HEK293T (cell line): ENCODE data around the gene NSD1.

ENCODE experiments used
- BHLHE40 ChIP-seq: fragments of 450-650 bp; IDR thresholded peaks from 2 replicates; pipeline ENCODE4 v1.6.1; 2016; ENCODE audit warnings: mild to moderate bottlenecking, moderate library complexity, borderline replicate concordance
- CTBP1 ChIP-seq: fragments of 450-650 bp; IDR thresholded peaks from 2 replicates; pipeline ENCODE4 v1.6.1; 2016; ENCODE audit warnings: borderline replicate concordance
- ELF4 ChIP-seq: fragments of 450-650 bp; IDR thresholded peaks from 2 replicates; pipeline ENCODE4 v1.6.1; 2017; ENCODE audit warnings: antibody characterized with exemption
- FOXA1 ChIP-seq: fragments of 450-650 bp; IDR thresholded peaks from 2 replicates; pipeline ENCODE4 v1.6.1; 2016; ENCODE audit warnings: mild to moderate bottlenecking
- FOXK2 ChIP-seq: fragments of 450-650 bp; IDR thresholded peaks from 2 replicates; pipeline ENCODE4 v1.6.1; 2016; ENCODE audit warnings: mild to moderate bottlenecking
- FOXM1 ChIP-seq: fragments of 450-650 bp; IDR thresholded peaks from 2 replicates; pipeline ENCODE4 v1.6.1; 2017; ENCODE audit warnings: mild to moderate bottlenecking, borderline replicate concordance
- SUZ12 ChIP-seq: fragments of 450-650 bp; IDR thresholded peaks from 2 replicates; pipeline ENCODE4 v1.6.1; 2016; ENCODE audit warnings: mild to moderate bottlenecking
- ZNF384 ChIP-seq: fragments of 450-650 bp; IDR thresholded peaks from 2 replicates; pipeline ENCODE4 v1.6.1; 2016
- TF ChIP-seq, protein P1 (sequence below): fragments of 450-650 bp; IDR thresholded peaks from 2 replicates; pipeline ENCODE4 v1.6.1; 2016

DNA sequence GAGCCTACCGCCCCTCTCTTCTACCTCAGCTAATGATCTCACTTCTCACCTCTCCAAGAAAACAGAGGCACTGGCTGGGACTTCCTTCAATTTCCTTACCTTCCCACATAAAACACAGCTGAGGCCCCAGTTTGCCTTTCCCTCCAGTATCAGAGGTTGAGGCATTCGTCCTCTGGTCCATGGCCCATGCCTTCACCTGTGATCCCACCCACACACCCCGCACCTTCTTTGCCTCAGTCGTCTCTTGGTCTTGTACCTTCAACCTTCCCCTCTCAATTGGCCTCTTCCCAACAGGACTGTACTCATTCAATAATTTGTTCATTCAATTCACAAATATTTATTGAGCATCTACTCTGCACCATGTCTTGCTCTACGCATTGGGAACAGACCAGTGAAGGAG lies 11.0 kb upstream of the NSD1 start:
- TF ChIP-seq FOXK2 (no peak), ELF4 (no peak), SUZ12 (no peak), FOXM1 (no peak), ZNF384 (no peak), FOXA1 (no peak), BHLHE40 (no peak), CTBP1 (no peak)
- TF ChIP-seq, protein P1, sequence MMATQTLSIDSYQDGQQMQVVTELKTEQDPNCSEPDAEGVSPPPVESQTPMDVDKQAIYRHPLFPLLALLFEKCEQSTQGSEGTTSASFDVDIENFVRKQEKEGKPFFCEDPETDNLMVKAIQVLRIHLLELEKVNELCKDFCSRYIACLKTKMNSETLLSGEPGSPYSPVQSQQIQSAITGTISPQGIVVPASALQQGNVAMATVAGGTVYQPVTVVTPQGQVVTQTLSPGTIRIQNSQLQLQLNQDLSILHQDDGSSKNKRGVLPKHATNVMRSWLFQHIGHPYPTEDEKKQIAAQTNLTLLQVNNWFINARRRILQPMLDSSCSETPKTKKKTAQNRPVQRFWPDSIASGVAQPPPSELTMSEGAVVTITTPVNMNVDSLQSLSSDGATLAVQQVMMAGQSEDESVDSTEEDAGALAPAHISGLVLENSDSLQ, result no peak
